ENCODE results near the gene QSOX2. TPM values are rescaled to one million over a fixed set of nuclear protein-coding genes. Genes with fewer than 3 reads are reported as not detected.

QSOX2 gene
- polyA plus RNA-seq, 2 of the 4 experiments (the other 2 are of a cell fraction), result 22.3 to 30.2 TPM

GRCh38 chr9:136284951-136285350 is 39.3 kb upstream of the QSOX2 start:
- FAIRE-seq (no peak), DNase-seq (ENCODE audit: low read depth in 1 of 2, low spot score in 1 of 2) (no peak), ATAC-seq (no peak)
- 70% methylated on average over 8 of the region's 19 CpGs for WGBS (ENCODE audit: missing lambda C conversion rate)
- ChIA-PET POLR2A (no interaction called here), CTCF (interaction anchor here (0.9 to 7.2 kb wide), 15 partner anchors 11 to 335 kb away, joined by 3 to 64 read pairs (median 9); no protein-coding TSS in a partner anchor)
- Histone ChIP-seq H3K4me3 (no peak overlapping the region), H3K27ac (no peak overlapping the region), H3K4me2 (no peak overlapping the region), H3K4me1 (0 out of 3 replicates have a peak, but pooled peaks cover 2% of the 10 kb centered on the region), H3K9me3 (no peaks in the 10 kb centered on the region)
- TF ChIP-seq HEYL (CRISPR knock-in tag; IDR thresholded peaks at IDR 0.05) (no peak), KDM5A (IDR thresholded peaks at IDR 0.05) (no peak), HOXA7 (CRISPR knock-in tag; IDR thresholded peaks at IDR 0.05) (no peak), CBX2 (IDR thresholded peaks at IDR 0.05; ENCODE audit: borderline replicate concordance, low read depth) (no peak), EHMT2 (IDR thresholded peaks at IDR 0.05; ENCODE audit: low read depth) (no peak), MAZ (IDR thresholded peaks at IDR 0.05; ENCODE audit: borderline replicate concordance, low read depth, low read length) (no peak), CEBPB (IDR thresholded peaks at IDR 0.05) (no peak), FOSL2 (IDR thresholded peaks at IDR 0.05) (no peak), FOSL2 (CRISPR knock-in tag; IDR thresholded peaks at IDR 0.05) (no peak), SMC3 (IDR thresholded peaks at IDR 0.05) (no peak), NFE2L2 (conservative IDR thresholded peaks at IDR 0.05; ENCODE audit: low read length) (no peak), BCL3 (IDR thresholded peaks at IDR 0.05) (no peak), EHF (CRISPR knock-in tag; IDR thresholded peaks at IDR 0.05) (no peak), PHF8 (IDR thresholded peaks at IDR 0.05; ENCODE audit: borderline replicate concordance, low read depth) (no peak), NPAS2 (CRISPR knock-in tag; IDR thresholded peaks at IDR 0.05; ENCODE audit: borderline replicate concordance) (no peak), TP53 (CRISPR knock-in tag; IDR thresholded peaks at IDR 0.05) (no peak)

DNA sequence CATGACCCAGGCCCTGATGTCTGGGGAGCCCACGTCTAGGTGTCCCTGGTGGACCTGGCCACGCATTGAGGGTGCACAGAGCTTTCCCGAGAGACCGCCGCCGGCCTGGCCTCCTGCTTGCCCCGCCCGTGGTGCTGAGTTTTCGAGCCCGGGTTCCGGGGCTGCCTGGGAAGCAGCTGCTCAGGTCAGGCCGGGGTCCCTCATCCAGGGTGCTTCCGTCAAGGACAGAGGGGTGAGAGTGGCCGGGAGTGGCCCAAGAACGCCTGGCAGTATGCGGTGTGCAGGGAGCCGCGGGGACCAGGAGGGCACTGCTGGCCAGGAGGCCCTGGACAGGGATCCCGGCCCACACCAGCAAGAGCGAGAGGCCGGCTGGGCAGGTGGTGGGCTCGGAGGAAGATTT is 38.7 kb upstream of the QSOX2 start:
- WGBS (ENCODE audit: missing lambda C conversion rate), result 20% methylated on average over 6 of the region's 22 CpGs
- DNase-seq (ENCODE audit: low read depth in 1 of 2, low spot score in 1 of 2), result no peak
- no peak for FAIRE-seq
- ChIA-PET CTCF (interaction anchor here (0.7 to 7.2 kb wide), 44 partner anchors 8 to 407 kb away, joined by 3 to 64 read pairs (median 4); no protein-coding TSS in a partner anchor), POLR2A (no interaction called here)
- Histone ChIP-seq H3K9me3 (no peaks in the 10 kb centered on the region), H3K4me2 (no peak overlapping the region), H3K4me3 (no peak overlapping the region), H3K27ac (no peak overlapping the region), H3K4me1 (0 out of 3 replicates have a peak, but pooled peaks cover 2% of the 10 kb centered on the region)
- peak in 1 of 2 experiments; percentile 41; a peak in 4 of 6 replicates for ATAC-seq
- TF ChIP-seq MAX (IDR thresholded peaks at IDR 0.05) (no peak), TFCP2L1 (CRISPR knock-in tag; IDR thresholded peaks at IDR 0.05) (no peak), HMGXB4 (CRISPR knock-in tag; IDR thresholded peaks at IDR 0.05; ENCODE audit: borderline replicate concordance) (no peak), KDM5A (IDR thresholded peaks at IDR 0.05) (no peak), HOXB13 (CRISPR knock-in tag; IDR thresholded peaks at IDR 0.05; ENCODE audit: low read depth) (no peak), CHD4 (IDR thresholded peaks at IDR 0.05; ENCODE audit: borderline replicate concordance) (no peak), ZNF302 (CRISPR knock-in tag; IDR thresholded peaks at IDR 0.05) (no peak), RNF2 (IDR thresholded peaks at IDR 0.05; ENCODE audit: borderline replicate concordance, low read depth) (no peak), BCL3 (IDR thresholded peaks at IDR 0.05) (no peak), USF2 (IDR thresholded peaks at IDR 0.05) (no peak), EHMT2 (IDR thresholded peaks at IDR 0.05; ENCODE audit: low read depth) (no peak), HDAC2 (IDR thresholded peaks at IDR 0.05) (no peak), SREBF2 (IDR thresholded peaks at IDR 0.05) (no peak)
- TF ChIP-seq, protein P1, sequence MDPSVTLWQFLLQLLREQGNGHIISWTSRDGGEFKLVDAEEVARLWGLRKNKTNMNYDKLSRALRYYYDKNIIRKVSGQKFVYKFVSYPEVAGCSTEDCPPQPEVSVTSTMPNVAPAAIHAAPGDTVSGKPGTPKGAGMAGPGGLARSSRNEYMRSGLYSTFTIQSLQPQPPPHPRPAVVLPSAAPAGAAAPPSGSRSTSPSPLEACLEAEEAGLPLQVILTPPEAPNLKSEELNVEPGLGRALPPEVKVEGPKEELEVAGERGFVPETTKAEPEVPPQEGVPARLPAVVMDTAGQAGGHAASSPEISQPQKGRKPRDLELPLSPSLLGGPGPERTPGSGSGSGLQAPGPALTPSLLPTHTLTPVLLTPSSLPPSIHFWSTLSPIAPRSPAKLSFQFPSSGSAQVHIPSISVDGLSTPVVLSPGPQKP (IDR thresholded peaks at IDR 0.05; ENCODE audit: low read depth, low read length), result no peak
- TF ChIP-seq, protein P2, sequence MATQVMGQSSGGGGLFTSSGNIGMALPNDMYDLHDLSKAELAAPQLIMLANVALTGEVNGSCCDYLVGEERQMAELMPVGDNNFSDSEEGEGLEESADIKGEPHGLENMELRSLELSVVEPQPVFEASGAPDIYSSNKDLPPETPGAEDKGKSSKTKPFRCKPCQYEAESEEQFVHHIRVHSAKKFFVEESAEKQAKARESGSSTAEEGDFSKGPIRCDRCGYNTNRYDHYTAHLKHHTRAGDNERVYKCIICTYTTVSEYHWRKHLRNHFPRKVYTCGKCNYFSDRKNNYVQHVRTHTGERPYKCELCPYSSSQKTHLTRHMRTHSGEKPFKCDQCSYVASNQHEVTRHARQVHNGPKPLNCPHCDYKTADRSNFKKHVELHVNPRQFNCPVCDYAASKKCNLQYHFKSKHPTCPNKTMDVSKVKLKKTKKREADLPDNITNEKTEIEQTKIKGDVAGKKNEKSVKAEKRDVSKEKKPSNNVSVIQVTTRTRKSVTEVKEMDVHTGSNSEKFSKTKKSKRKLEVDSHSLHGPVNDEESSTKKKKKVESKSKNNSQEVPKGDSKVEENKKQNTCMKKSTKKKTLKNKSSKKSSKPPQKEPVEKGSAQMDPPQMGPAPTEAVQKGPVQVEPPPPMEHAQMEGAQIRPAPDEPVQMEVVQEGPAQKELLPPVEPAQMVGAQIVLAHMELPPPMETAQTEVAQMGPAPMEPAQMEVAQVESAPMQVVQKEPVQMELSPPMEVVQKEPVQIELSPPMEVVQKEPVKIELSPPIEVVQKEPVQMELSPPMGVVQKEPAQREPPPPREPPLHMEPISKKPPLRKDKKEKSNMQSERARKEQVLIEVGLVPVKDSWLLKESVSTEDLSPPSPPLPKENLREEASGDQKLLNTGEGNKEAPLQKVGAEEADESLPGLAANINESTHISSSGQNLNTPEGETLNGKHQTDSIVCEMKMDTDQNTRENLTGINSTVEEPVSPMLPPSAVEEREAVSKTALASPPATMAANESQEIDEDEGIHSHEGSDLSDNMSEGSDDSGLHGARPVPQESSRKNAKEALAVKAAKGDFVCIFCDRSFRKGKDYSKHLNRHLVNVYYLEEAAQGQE (IDR thresholded peaks at IDR 0.05), result no peak
